GM19099 (cell line): ENCODE results near the gene TMEM106C.

Experiments used
- POLR2A ChIP-seq: IDR thresholded peaks from 3 replicates; pipeline ENCODE4 v1.6.1; 2011; ENCODE audit warnings: low read depth; ENCODE audit not compliant: insufficient read length; ENCODE audit errors: extremely low read depth

The TMEM106C gene

DNA sequence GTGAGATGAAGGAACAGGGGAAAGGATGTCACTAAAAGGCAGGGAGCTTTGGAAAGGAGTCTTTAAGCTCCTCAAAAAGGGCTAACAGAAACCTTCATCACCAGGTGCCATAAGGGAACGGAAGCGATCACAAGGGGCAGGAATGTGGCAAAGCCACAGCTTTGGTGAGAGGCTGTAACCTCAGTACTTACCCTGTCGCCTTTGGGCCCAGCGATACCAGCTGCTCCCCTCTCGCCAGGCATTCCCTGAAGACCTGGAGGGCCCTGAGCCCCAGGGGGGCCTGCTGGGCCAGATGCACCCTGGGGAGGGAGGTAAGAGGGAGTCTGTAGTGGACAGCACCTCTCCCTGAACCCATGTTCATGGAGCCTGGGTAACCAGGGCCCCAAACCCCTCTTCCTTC lies 18.9 kb downstream of the TMEM106C start:
- TF ChIP-seq POLR2A, result no peak

DNA sequence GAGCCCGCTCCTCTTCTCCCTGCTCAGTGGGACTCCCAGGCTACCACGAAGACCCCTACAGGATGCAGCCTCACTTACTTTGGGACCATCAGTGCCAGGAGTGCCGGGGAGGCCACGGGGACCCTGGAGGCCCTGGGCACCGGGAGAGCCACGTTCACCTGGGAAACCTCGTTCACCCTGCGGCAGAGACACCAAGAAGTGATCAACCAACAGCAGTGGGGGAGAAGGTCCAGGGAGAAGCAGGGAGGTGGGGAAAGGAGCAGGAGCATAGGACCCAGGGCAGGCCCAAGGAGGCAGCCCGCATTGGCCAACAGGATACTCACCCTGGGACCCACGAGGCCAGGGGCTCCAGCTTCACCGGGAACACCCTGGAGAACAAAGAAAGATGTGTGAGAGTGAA lies 19.4 kb downstream of the TMEM106C start:
- no peak for TF ChIP-seq POLR2A

DNA sequence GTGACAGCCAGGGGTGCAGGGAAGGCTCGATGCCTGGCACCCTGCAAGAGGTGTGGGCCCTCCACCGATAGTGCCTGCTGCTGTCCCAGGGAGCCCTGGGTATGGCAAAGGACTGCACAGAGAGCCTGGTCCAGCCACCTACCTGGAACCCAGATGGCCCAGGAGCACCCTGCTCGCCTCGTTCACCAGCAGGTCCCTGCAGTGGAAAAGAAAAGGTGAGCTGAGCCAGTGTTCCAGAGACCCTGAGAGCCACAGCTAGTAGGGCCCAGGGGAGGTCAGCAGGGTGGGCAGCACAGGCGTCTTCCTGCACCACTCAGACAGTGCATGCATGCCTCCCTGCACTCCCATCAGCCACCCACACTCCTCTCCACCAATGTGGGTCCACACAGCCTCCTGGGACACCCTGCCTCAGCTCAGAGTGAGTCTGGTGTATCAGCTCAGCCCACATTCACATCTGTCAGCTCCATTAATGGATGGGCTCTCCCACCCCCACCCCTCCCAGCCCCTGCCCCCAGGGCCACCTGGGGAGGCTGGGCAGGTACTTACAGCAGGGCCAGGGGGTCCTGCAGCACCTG lies 20.2 kb downstream of the TMEM106C start:
- no peak for TF ChIP-seq POLR2A

DNA sequence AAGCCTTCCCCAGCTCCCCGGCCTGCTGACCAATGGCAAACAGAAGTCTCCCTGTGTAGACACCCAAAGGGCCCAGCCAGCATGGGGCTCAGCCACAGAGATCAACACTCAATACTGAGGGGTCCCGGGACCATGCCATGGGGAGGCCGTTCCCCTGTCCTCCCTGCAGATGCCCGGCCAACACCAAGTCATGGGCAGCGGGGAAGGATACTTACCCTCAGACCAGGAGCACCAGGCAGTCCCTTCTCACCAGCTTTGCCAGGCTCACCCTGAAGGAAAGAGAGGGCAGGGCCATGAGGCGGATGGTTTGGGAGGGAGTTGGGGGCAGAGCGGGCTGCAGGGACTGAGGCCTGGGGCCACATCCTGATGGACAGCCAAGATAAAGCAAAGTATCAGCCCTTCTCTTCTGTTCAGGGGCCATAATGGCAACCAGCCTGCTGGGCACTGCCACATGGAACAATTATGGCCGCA lies 21.0 kb downstream of the TMEM106C start:
- TF ChIP-seq POLR2A, result no peak

DNA sequence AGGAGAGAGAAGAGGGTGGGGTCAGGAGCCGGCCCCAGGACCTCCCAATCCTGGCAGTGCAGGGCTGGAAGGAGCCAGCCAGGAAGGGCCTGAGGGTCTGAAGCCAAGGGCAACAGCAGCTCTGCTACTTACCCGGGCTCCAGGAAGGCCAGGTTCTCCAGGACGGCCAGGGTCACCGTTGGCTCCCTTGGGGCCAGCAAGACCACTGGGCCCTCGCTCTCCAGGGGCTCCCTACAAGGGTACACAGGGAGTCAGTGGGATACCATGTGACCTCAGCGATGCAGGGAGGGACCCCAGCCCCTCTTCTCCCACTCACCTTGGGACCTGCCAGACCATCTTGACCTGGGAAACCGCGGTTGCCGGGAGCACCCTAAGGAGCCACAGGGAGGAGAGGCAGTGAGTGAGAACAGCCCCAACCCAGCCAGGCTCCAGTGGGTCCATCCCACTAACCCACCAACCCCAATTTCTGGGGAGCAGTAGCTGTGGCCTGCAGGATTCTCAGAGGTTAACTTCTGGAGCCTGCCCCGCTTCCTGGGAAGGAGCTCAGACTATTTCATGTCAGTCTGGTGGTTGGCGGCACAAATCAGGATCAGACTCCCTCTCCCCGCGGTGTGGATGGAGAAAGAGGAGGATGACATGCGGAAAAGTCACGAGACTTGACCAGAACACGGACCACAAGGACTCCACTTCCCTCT lies 22.3 kb downstream of the TMEM106C start:
- TF ChIP-seq POLR2A, result no peak

DNA sequence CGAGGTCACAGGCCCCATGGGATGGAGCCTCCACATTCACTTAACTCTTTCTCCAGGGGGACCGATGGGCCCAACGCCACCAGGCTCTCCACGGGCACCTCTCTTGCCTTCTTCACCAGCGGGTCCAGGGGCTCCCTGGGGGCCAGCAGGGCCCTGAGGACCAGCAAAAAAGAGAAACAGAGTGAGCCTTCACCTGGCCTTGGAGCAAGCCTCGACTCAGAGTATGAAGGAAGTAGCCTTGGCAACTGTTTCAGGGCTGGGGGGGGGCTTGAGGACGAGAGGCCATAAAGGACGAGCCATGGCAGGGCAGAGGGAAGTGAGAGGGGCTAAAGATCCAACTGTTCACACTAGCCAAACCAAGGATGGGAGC lies 22.9 kb downstream of the TMEM106C start:
- TF ChIP-seq POLR2A, result no peak

DNA sequence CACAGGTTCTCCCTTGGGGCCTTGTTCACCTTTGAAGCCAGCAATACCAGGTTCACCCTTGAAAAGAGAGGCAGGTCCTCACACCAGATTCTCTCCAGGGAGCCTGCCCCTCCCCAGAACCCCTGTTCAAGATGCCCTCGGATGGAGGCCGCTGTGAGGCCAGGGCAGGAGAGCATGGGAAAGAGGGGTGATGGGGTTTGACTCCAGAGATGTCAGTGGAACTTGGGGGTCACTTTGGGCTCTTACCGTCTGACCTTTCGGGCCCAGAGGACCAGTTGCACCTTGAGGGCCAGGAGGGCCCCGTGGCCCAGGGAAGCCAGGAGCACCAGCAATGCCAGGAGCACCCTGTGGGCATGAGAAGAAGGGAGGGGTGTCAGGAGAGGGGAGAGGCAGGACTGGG lies 23.4 kb downstream of the TMEM106C start:
- TF ChIP-seq POLR2A, result no peak

DNA sequence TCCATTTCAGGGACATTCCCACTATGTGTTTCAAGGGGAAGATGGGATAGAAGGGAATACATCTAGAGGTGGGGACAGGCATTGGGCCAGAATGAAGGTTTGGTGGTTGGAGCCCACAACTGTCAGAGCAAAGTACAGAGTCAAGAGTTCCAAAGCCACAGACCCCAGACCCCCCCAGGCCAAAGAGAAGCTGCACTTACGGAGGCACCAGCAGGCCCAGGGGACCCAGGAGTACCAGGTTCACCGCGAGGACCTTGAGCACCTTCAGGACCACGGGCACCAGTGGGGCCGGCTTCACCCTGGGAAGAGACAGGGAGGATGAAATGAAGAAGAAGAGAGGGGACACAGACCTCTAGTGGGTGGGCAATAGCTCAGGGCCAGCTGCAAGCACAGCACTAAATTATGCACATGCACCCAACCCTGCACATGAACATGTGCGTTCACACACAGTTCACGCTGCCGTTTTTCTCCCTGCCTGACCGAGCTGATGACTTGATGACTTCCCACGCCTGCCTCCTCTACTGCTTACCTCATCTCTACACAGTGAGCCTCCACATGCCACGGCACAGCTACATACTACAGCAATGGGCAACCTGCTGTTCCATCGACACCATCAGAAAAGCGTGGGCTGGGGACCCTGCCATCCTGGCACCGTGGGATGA lies 24.1 kb downstream of the TMEM106C start:
- TF ChIP-seq POLR2A, result no peak

DNA sequence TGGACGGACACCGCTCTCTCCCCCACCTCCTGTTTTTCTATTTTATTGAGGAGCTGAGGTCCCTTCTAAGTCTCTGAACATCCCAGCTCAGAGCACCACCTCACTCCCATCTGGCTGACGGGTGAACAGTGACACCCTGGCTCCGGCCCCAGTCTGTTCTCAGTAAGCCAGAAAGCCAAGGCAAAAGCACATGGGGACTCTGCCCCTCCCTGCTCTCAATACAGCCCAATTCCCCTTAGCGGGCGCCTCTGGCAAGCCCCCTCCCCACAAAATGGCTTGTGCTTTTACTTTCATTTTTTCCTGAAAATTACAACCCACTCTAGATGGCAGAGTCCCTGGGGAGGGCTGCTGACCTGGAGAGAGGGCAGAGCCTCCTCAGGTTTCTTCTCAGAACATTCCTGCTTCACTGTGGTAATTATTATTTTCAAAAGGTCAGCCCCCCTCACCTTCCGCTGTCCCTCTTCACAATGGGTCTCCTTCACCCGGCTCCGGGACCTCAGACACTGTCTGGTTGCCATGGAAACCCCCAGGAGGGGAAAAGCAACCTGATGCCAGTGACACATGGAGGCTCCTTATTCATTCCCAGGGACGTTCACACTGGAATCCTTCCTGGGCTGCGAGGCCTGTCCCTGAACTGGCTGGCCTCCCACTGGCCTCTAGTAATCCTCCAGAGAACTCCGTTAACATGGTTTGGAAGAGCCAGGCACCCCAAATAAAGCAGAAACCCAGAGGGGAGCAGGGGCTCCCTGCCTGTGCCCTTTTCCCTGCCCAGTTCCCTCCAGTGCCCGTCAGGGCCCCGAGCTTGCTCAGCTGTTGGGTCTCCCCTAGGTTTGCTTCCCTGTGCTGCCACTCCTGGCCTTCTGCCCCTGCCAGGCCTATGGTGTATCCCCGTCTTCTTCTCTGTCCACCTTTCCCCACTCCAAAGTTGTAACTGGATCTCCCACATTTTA lies 25.0 kb downstream of the TMEM106C start:
- TF ChIP-seq POLR2A, result no peak

DNA sequence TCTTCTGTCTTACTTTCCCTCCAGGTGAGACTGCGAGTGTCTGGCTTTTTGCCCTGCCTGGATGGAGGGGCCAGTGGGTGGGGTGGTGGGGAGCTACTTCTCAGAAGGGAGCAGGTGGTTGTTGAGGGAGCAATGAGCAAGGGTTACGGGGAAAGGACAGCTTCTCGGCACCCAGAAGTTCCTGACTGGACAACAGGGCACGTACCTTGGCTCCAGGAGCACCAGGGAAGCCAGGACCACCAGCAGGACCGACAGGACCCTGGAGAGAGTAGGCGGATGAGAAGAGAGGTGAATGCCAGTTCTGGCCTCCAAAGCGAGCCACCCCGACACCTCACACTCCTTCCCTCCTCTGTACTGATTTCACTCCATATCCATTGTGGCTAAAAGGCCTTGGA lies 25.6 kb downstream of the TMEM106C start:
- no peak for TF ChIP-seq POLR2A

DNA sequence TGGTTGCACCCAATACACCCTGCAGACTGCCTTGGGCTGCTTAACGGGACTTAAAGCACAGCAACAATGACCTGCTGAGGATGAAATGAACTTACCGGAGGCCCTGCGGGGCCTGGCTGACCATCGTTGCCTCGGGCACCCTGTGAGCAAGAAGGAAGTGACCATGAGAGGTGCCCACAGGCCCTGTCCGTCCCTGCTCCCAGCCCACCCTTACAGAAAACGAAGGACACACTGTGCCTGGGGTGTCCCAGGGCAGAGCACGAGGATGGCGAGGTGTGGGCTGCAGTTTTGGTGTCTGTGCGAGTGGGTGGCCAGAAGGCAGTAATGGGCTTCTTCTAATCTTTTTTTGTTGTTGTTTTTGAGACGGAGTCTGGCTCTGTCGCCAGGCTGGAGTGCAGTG lies 26.3 kb downstream of the TMEM106C start:
- no peak for TF ChIP-seq POLR2A

DNA sequence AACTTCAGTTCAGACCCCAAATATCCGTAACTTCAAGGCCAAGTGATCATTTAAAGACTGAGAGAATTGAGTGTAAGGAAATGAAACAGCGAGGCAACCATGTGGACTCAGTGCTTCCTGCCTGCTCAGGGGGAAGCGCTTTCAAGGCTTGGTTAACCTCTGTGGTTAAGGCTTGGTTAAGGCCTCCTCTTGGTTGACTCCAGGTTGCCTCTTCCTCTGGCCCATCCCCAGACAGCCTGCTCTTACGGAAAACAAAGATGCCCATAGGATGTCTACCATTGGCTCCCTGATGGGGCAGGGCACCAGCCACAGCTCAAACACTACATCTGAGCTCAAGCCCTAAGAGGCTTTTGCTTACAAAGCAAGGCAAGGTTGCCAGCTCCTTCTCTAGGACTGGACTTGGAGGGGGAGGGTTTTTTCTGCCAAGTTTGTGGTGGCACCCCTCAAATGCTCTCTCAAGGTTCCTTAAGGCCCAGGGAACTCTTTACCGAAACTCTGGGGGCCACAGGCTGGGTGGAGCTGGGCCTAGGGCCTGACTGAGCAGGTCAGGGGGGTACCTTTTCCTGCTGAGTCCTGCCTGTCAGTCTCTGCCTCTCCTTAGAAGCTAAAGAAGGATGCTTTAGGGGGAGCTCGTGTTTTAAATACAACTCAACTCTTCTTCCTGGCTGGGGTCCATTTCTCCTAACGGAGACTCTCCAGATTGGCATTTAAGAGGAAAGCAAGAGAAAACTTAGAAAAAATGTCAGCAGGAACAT lies 27.1 kb downstream of the TMEM106C start:
- no peak for TF ChIP-seq POLR2A

DNA sequence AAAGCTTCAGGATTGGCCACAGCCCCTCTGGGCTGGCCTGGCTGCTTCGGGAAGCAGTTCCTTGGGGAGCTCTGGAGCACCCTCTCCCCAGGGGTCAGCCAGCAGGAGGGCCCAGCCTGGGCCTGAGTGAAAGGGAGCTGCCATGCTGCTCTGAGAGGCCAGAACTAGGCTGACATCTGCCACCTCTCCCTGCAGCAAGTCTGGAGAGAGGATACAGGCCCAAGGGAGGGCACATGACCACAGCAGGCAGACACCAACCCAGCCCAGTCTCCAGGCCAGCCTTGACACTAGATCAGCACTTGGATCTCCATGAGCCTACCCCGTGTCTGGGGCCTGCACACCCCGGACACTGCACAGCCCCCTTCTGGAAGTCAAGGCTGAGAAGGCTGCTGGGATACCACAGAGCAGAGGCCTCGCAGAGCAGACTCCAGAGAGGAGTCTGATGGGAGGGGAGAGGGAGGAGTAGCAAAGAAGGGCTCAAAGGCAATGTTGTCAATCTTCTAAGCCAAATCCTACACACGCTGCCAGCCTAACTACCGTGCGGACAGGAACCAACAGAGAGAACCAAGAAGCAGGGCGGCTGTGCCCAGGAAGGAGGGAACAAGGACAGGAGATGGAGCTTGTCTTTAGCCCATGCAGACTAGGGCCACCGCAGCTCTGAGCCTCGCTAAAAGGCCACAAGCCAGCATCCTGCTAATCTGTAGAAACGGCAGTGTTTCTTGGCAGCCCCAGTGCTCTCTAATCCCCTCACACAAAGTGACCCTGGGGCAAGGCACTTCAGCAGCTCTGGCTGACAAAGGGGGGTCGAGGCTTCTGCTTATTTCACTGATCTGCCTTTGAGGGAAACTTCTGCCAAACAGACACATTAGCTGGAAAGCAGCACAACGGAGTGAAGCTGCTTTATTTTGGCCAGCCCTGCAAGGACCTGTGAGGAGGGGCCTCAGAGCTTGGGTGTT lies 28.0 kb downstream of the TMEM106C start:
- no peak for TF ChIP-seq POLR2A

DNA sequence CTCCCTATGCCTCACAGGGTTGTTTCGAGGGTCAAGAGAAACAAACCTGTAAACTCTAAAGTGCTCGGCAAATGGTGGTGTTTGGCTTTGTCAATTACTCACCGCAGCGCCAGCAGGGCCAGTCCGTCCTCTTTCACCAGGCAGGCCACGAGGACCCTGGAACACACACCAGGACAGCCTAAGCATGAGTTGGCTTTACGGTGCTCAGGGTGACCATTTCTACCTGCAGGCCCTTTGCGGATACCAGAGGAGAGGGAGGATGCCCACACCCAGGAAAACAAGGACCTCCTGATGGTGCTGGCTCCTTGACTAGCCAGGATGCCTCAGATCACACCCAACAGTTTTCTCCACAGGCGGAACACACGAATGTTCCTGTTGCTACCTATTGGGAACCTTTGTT lies 29.4 kb downstream of the TMEM106C start:
- TF ChIP-seq POLR2A, result no peak

DNA sequence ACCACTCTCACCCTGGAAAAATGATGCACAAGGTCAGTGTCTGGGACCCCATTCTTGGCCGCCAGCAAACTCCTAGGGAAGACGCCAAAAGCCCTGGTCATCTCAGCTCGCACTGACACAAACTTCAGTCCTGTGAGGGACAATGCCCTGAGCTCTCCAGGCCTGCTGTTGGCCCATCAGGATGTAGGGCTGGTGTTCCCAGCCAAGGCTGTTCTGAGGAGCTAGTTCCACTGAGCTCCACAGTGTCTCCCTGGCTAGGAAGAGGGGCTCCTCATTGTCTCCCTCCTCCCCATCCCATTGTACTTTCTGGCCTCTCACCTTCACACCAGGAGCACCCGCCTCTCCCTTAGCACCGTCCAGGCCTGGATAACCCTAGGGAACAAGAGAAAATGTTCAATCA lies 30.1 kb downstream of the TMEM106C start:
- TF ChIP-seq POLR2A, result no peak
